Posterior cingulate gyrus (tissue), 11 donors: ENCODE data around the gene SYNRG.
"Not testable (repeated sequence)": the region's sequence is repeated elsewhere in the genome, so short reads cannot be mapped to it uniquely, and the experiment has no call there.

Source experiments
- DNase-seq, 10 donors: peaks; one replicate each; pipeline versions ENCODE4 v3.0.0 to v3.0.0-alpha.2; 2020 to 2021; ENCODE audit warnings: mixed read lengths in 3 of 10
- intact Hi-C: fragments of 100-400 bp; cut with DNase I; formaldehyde crosslinking; loops from one replicate; pipeline ENCODE4 v1.15.1; 2023

SYNRG gene

DNA sequence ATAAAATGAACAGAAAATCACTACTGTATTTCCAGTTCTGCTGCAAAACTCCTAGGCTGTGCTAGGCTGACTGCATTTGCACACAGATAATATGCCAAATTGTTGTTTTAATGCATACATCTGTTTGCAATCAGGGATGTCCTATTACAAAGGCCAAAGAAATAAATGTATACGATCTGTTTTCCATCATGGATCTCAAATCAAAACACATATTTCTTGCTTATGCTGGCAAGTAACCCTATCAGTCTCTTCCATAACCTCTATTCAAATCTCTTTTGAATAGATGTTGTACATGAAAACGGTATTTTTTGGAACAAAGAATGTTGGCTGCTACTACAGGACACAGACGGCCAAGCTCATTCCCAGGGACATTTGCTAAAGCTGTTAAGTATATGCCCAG lies 62.9 kb downstream of the SYNRG start:
- intact Hi-C loops, result no loop called here
- no peak for DNase-seq

DNA sequence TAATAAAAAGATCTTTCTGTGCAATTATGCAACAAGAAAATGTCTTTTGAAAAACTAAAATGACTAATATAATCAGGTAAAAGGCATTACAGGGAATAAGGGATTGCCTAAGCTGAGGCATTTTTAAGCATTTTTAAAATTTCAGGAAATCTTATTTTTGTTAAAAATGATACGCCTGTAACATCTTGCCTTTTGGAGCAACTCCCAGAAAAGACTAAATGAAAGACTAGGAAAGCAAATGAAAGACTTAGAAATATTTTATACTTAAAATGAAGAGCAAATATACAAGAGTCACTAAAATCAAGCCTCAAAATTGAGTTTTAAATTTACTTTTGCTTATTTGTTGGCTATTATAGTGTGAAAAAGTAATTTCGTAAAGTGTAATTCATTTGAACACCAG lies 63.7 kb downstream of the SYNRG start:
- DNase-seq, result no peak
- intact Hi-C loops, result no loop called here

DNA sequence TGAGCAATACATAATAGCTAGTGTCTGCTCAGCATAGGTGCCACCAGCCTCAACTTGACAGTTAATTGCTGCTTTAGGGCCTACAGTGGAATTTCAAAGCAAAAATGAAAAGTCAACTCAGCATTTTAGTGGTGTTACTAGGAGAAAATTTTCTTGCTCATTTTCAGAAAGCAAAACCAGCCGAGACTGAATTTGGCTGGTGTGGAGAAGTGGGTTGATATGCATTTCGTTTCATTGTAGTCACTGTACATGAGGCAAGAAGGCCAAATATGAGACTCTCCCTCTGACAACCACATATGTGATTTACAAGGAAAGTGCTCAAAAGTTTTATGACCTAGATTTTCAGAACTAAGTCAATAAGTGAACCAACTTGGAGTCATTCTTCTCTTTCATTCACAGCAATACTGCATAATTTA lies 65.6 kb downstream of the SYNRG start:
- no peak for DNase-seq
- intact Hi-C loops, result no loop called here

DNA sequence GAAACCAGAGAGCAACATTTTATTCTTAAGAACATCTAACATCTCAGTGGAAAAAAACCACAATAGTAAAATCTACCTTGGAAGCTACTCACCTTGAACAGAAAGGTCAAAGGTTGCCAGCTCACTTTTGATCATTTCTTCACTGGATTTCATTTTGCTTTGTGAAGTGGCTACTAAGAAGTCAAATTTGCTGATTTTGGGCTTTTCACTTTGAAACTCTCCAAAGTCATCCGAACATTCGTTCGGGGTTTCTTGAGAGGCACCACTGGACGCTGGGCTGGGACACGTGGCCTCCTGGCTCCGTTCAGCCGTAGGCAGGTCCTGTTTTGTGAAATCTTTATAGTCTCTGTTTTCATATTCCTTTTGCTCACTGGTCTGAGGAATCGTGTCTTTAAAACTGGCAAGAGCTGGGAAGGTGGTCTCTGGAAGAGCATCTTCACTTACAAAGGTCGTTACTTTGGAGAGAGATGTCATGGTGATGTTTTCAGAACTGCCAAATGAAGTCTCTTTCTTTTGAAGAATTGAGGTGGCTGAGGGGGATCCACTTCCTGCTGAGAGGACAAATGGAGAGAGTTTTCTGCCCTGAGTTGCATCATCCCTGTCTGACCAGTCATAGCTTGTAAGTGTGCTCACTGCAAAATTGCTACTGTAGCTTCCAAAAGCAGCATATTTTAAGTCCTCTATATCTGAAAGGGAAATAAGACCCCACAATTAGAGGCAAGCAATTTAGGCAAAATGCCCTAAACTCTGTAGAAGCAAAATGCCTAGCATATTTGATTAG lies 67.1 kb downstream of the SYNRG start:
- intact Hi-C loops, result no loop called here
- no peak for DNase-seq

DNA sequence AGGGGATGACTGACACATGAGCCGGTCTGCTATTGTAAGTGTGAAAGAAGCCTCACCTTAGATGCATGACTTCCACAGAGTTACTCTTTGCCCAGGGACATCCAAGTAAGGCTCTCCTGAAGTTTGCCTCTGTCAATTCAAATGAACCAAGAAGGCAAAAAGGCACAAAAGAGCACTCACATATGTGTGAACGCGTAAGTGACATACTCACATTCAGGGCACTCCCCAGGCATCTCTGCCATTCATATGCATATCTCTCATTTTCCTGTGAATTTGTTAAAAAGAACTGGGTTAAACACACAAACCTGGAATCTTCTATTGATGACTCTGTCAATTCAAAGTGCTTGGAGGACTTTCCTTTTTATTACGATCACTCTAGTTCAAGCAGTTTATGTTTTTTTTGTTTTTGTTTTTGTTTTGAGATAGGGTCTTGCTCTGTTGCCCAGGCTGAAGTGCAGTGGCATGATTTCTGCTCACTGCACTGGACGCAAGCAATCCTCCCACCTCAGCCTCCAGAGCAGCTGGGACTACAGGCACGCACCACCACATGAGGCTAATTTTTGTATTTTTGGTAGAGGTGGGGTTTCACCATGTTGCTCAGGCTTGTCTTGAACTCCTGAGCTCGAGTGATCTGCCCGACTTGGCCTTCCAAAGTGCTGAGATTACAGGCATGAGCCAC lies 70.1 kb downstream of the SYNRG start:
- intact Hi-C loops, result no loop called here
- DNase-seq, result no peak

DNA sequence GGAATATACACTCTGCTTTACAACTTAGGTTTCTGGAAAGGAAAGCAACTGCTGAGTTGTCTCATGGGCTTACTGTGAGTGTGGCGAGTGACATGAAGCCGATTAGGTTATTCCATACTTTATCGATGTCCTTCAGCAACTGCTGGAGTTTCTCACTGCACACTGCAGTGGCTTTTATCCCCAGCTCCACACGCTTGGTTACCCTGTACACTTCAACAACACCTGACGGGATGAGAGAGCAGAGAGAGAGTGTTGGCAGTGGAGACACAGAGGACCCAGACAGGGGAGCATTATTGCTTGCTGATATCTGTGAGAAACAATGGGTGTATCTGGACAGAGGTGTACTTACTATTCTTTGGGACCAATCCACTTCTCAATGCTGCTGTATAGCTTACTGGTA lies 73.3 kb downstream of the SYNRG start:
- intact Hi-C loops, result no loop called here
- no peak for DNase-seq

DNA sequence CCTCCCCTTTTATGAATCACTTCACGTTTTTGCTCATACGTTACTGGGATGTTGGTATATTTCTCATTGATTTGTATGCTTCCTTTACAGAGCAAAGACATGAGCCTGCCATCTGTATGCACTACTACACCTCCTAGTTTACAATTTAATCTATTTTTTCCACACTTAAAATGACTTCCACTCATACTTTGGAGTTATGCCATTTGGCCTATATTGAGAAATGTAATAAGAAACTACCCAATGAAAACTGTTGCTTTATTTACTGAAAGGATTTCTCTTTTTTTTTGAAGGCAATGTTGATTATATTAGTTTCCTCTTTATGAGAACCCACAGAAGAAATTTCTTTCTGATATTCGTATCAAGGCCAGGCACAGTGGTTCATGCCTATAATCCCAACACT lies 76.5 kb downstream of the SYNRG start:
- DNase-seq, result no peak
- intact Hi-C loops, result no loop called here

DNA sequence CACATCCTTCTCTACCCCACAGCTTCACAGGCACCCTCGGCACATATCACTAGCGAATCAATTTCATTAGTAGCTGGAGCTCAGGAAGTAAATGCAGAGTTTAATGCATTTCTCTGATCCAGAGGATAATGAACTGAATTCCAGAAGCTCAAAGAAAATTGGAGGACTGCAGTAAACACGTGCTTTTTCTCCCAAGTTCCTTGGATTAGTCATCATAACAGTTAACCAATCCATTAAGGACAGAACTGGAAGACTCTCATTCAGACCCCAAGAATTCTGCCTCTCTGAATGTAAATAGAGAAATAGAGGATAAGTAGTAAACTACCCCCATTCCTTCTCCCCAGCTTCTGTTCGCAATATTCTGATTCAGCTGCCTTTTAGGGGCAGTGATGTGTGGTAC lies 78.8 kb downstream of the SYNRG start:
- DNase-seq, result no peak
- intact Hi-C loops, result no loop called here

DNA sequence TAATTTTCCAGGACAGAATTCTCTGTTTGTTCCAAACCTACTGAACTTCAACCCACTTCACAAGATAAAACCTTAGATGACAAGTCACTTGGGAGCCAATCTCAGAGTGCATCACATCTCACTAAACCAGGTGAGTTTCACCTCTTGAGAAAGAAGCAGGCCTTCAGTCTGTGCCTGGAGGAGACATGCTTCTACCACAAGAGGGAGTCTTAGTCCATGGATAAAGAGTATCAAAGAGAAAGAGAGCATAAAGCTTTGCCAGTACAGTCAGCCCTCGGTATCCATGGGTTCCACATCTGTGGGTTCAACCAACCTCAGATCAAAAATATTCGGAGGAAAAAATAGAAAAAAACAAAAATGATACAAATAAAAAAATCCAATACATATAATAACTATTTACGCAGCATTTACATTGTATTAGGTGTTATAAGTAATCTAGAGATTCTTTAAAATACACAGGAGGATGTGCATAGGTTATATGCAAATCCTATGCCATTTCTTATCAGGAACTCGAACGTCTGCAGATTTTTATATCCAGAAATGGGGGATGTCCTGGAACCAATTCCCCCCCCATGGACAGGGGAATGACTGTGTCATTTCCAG lies 81.9 kb downstream of the SYNRG start:
- DNase-seq, result no peak

DNA sequence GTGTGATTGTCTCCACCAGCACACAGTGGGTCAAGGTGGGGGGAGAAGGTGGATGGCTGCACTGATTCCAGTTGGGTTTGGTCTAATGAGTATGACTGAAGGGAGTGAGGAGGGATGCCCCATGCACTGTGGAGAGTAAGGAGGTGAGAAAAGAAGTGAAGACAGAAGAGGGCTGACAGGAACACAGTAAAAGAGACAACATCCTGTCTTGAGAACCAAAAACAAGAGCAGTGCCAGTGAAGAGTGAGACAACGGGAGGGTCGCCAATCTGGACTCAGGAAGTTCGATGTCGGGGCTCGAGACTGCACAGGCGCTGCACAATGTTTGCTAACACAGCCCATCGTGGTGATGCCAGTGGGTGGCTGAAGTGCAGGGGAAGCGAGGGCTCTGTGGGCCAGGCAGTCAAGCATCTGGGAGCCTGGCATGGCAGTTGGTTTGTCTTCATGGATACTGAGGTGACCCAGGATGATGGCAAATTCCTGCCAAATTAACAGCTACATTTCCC lies 85.5 kb downstream of the SYNRG start:
- no peak for DNase-seq
- intact Hi-C loops, result no loop called here

More for the DNA sequence above, 81.9 kb downstream of the SYNRG start:
- intact Hi-C loops, result no loop called here

DNA sequence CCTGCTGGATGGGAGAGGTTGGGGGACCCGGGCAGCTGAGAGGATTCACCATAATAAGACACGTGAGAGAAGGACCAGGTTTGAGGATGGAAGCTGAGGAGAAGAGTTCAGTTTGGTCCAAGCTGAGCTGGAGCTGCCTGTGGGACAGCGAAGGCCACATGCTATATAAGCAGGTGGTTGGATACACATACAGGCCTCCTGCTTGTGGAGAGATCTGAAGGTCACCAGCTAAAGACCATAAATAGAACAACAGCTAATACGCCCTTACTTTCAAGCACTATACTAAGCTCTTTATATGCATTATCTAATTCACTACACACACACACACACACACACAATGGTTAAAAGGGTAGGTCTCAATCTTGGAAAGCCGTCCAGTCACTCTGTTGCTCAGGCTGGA lies 87.4 kb downstream of the SYNRG start:
- DNase-seq, result no peak
- intact Hi-C loops, result no loop called here

DNA sequence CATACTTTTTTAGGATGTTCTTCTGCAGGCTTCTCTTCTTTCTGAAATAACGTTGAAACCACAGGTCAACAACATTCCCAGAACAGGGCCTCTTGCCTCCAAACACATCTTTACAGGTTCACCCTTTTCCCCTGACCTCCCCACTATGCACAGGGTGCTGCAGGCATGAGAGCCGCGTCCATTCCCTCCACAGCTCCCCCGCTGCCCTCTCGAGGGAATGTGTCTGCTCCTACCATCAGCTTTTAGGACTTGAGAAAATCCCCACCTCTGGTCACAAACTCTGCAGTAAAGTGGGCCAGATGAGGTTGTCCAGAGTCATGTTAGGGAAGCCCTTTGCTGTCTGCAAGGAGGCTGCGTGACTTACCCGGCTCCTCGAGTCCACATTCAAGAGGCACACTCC lies 89.0 kb downstream of the SYNRG start:
- DNase-seq, result peak in 1 of 10 donors; percentile 24

DNA sequence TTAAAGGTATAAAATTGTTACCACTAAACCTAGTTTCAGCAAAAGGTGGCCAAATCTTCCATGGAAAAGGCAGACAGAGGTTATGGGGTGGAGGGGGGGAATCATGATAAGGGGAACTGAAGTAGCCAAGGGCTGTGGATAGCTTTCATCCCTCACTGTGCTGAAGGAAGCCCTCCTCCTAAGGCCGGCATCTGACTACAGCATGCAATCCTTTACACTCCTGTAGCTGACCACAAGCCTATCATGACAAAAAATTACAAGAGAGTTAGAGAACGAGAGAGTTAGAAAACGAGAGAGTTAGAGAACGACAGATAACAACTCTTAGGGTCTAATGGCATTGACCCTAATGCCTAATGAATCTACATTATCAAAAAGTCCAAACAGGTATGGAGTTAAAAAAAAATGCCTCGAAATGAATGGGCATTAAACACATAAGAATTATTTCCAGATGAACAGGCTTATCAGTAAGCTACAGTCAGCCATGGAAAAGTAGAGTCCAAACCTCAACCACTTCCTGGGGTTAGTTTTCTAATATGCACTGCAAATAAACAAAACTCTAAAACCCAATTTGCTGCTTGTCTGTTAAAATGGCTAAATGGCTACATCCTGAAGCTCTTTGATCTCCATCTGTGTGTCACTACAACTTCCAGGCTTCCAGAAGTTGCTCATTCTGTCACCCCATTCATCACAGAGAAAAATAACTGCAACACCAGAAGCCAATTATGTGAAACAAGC lies 89.8 kb downstream of the SYNRG start:
- peak in 1 of 10 donors; percentile 12 for DNase-seq
- intact Hi-C loops, result no loop called here

More for the DNA sequence above, 89.0 kb downstream of the SYNRG start:
- intact Hi-C loops, result no loop called here

DNA sequence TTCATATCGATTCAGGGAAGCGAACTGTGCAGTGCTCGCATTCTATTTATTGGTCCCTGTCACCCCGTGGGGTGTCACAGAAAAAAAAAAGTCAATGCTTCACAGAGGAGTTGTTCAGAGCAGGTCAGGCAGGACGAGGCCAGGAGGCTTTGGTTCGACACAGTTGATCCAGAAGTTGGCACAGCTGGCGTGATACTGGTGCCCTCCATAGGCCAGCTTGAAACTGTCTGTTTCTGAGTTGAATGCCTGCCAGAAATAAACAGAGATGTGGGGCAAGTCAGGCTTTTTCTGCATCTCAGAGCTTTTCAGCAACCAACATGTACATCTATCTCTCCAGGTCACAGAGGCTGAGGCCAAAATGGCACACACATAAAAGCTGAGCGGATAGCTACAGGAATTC lies 90.4 kb downstream of the SYNRG start:
- DNase-seq, result peak in 1 of 10 donors; percentile 74
- intact Hi-C loops, result no loop called here

DNA sequence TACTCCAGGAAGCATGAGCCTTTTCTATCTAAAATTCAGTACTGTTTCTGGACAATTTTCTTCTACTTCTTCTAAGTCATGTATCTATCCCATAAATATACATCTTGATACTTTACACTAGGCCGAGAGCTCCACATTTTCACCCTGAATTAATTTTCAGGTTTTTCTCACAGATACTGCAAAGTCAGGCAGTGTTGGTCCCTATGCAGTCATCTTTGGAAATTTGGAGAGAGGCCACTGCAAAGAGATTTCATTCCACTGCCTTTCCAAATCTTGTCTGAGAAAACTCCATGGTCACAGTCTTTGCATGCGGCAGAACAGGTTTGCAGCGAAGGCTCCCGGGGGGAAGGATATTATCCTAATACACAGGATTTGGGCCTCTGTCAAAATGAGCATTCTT lies 91.3 kb downstream of the SYNRG start:
- peak in 1 of 10 donors; percentile 25 for DNase-seq
- intact Hi-C loops, result no loop called here

DNA sequence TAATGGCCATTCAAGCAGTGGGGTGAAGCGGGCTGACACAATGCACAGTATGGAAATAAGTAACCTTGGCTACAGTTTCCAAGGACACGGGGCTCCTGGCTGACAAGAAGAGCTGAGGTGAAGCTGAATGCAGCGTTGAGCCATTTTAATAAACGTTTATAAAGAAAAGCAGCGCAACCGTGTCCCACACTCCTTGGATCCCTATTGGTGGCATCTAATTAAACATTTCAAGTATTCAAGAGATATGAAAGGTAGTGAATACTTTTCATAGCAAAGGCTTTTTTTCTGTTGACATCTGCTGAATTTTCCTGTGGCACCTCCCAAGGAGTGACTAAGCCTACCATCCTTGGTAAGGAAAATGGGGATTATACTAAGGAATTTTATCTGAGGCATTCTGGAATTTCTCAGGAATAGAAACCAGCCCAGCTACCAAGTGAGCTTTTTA lies 93.1 kb downstream of the SYNRG start:
- intact Hi-C loops, result no loop called here
- DNase-seq, result no peak

DNA sequence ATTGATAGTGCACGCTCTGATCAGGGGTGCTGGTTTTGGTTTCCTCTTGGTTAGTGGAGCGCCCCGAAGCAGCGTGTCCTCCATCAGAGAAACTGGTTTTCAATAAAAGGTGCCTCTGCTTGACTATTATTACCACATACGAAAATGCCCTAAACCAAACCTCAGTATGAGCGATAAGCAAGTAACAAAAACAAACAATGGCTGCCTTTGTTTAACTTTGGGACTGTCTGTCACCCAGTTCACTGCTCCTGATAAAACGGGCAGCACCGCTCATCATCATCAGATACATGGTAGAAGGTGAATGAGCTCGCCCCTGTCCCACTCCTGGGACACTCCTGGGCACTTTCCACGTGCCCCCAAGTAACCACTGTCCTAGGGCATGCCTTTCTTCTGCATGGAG lies 95.5 kb downstream of the SYNRG start:
- DNase-seq, result no peak
- intact Hi-C loops, result no loop called here

DNA sequence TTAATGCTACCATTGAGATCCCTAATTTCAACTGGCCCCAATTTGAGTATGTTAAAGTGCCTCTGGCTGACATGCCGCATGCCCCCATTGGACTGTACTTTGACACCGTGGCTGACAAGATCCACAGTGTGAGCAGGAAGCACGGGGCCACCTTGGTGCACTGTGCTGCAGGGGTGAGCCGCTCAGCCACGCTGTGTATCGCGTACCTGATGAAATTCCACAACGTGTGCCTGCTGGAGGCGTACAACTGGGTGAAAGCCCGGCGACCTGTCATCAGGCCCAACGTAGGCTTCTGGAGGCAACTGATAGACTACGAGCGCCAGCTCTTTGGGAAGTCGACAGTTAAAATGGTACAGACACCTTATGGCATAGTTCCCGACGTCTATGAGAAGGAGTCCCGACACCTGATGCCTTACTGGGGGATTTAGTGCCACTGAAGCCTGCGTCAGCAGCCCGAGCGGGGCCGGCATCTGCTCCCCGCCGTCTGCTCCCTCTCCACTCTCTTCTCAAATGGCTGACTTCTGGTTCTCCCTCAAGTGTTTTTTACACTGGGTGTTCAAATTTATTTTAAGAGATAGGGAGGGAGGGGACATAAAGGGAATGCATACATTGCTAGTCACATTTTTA lies 96.7 kb downstream of the SYNRG start:
- intact Hi-C loops, result no loop called here
- peak in 1 of 10 donors; percentile 72 for DNase-seq

DNA sequence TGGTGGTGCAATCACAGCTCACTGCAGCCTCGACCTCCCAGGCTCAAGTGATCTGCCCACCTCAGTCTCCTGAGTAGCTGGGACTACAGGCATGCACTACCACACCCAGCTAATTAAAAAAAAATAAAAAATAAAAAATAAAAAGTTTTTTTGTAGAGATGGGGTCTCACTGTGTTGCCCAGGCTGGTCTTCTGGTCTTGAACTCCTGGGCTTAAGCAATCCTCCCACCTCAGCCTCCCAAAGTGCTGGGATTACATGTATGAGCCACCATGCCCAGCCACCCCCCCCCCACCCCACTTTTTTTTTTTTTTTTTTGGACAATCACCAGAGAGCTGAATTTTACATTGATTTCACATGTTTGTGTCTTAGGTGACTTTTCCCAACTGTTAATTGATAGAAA lies 97.6 kb downstream of the SYNRG start:
- intact Hi-C loops, DNase-seq: not testable (repeated sequence)

DNA sequence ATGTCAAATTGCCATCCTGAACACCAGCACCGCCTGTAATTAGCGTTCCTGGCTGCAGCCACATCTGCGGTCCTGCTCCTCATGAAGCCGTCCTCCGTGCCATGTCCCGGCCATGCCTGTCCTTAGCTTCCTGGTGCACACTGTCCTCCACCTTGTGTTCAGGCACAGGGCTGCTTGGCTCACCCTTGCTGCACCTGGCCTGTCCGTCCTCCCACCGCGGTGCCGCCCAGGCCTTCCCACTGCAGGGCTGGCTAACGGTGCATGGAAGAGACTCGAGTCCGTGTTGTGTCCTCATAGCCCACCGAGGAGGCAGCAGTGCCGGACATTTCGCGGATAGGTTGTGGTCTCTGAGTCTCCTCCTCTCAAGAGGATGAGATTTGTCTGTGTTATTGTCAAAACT lies 99.2 kb downstream of the SYNRG start:
- intact Hi-C loops, result no loop called here
- no peak for DNase-seq
